AG04449 (cell line): ENCODE results near the gene STON1.

ENCODE experiments used
- CTCF ChIA-PET: fragments of 350-600 bp; formaldehyde crosslinking; extraction: SDS; loops from one replicate; lab custom pipeline; 2021; ENCODE audit warnings: antibody characterized with exemption; lab: Yijun Ruan, JAX
- POLR2A ChIA-PET: fragments of 400-600, 350-600 bp; formaldehyde crosslinking; extraction: SDS; loops from one replicate; lab custom pipeline; 2020; ENCODE audit warnings: antibody characterized with exemption, inconsistent platforms; lab: Yijun Ruan, JAX
- DNase-seq: peaks from one replicate; pipeline ENCODE4 v3.0.0-alpha.2; 2010; ENCODE audit warnings: low read depth, low spot score
- H3K4me3 ChIP-seq: 2 replicates; pipeline ENCODE4 v1.5.1; 2011; ENCODE audit warnings: low read depth, mild to moderate bottlenecking, control low read depth, low read length
- CTCF ChIP-seq: IDR thresholded peaks from one replicate; pipeline ENCODE4 v1.5.1; 2011; ENCODE audit warnings: mild to moderate bottlenecking, moderate library complexity, low read length, control low read depth, inconsistent platforms; ENCODE audit not compliant: insufficient read depth; ENCODE audit errors: missing control alignments

STON1 gene

DNA sequence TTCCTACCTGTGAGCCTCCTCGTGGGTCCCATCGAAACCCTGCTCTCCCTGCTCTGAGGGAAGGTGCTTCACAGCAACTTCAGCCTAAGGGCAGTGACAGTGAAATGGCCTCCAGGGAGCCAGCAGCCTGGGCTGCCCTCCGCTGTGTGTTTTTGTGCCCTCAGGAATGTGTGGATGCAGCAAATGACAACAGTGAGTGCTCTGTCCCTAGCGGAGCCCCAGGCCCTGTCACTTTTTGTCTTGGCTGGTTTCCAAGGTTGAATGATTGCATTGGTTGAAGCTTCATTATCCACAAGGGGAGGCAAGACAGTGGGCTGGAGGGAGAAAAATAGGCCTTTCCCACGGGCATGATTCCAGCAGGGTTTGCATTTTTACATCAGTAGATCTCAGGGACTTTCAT is 42.9 kb downstream of the STON1 start:
- DNase-seq: no peak
- CTCF ChIA-PET: interaction anchor here (0.9 to 3.0 kb wide), 2 partner anchors 15 to 27 kb away, joined by 3 to 7 read pairs; no protein-coding TSS in a partner anchor
- POLR2A ChIA-PET: no interaction called here

GRCh38 chr2:48574353-48575287 is 44.7 kb downstream of the STON1 start:
- CTCF ChIA-PET: no interaction called here
- no peak for TF ChIP-seq CTCF
- no peak for DNase-seq
- H3K4me3 ChIP-seq: no peak overlapping the region
- POLR2A ChIA-PET: no interaction called here

More for the DNA sequence above, 42.9 kb downstream of the STON1 start:
- TF ChIP-seq CTCF: no peak
- no peak overlapping the region for H3K4me3 ChIP-seq

DNA sequence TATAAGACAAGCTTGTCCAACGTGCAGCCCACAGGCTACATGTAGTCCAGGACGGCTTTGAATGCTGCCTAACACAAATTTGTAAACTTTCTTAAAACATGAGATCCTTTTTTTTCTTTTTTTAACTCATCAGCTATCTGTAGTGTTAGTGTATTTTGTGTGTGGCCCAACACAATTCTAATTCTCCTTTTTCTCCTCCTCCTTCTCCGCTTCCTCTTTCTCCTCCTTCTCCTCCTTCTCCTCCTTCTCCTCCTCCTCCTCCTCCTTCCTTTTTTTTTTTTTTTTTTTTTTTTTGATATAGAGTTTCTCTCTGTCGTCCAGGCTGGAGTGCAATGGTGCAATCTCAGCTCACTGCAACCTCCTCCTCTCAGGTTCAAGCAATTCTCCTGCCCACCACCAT is 48.4 kb downstream of the STON1 start:
- ChIA-PET CTCF (interaction anchor here (2.7 kb wide), 1 partner anchor 10 kb away, joined by 7 read pairs; no protein-coding TSS in a partner anchor), POLR2A (no interaction called here)
- no peak for TF ChIP-seq CTCF
- H3K4me3 ChIP-seq: no peak overlapping the region
- DNase-seq: no peak

- no peak for TF ChIP-seq CTCF
- POLR2A ChIA-PET: no interaction called here
- DNase-seq: no peak
- CTCF ChIA-PET: interaction anchor here (1.0 to 2.6 kb wide), 2 partner anchors 16 to 114 kb away, joined by 3 to 7 read pairs; no protein-coding TSS in a partner anchor
- H3K4me3 ChIP-seq: no peak overlapping the region
These were observed 54.0 kb downstream of the STON1 start for GRCh38 chr2:48583961-48584360.

- TF ChIP-seq CTCF: no peak
- POLR2A ChIA-PET: no interaction called here
- DNase-seq: no peak
- CTCF ChIA-PET: interaction anchor here (0.9 to 2.6 kb wide), 3 partner anchors 16 to 115 kb away, joined by 3 to 7 read pairs (median 3); no protein-coding TSS in a partner anchor
- H3K4me3 ChIP-seq: no peak overlapping the region
These were observed 54.6 kb downstream of the STON1 start for GRCh38 chr2:48584551-48584950.

DNA sequence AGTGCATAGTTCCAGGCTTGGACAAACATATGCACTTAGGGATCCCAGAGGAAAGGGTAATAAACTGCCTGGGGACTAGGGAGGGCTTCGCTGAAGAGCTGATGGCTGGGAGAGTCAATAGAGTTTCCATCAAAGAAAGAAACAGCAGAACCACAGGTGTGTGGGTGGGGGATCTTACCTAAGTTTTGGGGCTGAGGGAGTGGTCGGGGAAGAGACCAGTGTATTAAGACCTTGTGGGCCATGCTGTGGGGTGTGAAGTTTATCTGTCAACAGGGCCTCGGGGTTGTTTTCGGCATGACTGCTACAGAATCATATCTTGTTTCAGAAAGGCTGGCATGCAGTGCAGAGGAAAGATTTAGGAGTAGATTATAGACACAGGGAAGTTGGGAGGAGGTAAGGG is 56.5 kb downstream of the STON1 start:
- DNase-seq: no peak
- no peak for TF ChIP-seq CTCF
- ChIA-PET POLR2A (no interaction called here), CTCF (interaction anchor here (4.2 kb wide), 1 partner anchor 115 kb away, joined by 50 read pairs; no protein-coding TSS in a partner anchor)
- H3K4me3 ChIP-seq: no peak overlapping the region
